ENCODE measurements around the gene ARHGAP27.

DNA sequence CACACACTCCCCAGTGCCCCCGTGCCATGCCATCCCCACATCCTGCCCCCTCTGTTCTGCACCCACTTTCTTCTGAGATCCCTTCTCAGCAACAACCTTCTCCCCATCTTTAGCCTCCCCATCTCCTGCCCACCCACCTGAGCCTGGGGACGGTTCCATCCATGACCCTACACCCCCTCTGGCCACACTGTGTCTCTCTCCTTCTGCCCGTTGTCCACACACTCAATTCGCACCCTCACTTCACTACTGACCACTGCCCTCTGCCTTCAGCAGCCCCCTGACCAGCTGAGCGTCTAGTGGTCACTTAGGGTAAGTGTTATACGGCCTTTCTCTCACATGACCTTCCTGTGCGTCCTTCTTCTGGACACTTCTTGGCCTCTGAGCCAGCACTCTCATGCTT is 6.1 kb downstream of the ARHGAP27 start:
- TF ChIP-seq, protein P1, sequence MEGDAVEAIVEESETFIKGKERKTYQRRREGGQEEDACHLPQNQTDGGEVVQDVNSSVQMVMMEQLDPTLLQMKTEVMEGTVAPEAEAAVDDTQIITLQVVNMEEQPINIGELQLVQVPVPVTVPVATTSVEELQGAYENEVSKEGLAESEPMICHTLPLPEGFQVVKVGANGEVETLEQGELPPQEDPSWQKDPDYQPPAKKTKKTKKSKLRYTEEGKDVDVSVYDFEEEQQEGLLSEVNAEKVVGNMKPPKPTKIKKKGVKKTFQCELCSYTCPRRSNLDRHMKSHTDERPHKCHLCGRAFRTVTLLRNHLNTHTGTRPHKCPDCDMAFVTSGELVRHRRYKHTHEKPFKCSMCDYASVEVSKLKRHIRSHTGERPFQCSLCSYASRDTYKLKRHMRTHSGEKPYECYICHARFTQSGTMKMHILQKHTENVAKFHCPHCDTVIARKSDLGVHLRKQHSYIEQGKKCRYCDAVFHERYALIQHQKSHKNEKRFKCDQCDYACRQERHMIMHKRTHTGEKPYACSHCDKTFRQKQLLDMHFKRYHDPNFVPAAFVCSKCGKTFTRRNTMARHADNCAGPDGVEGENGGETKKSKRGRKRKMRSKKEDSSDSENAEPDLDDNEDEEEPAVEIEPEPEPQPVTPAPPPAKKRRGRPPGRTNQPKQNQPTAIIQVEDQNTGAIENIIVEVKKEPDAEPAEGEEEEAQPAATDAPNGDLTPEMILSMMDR (IDR thresholded peaks at IDR 0.05) = no peak
- TF ChIP-seq POLR2A (IDR thresholded peaks at IDR 0.05; ENCODE audit: low read depth) (no peak), EP300 (IDR thresholded peaks at IDR 0.05) (no peak)

Measured in esophagus muscularis mucosa (tissue), 4 donors.